Measurements from ENCODE around the gene CDC42BPG. TPM values are rescaled to one million over a fixed set of nuclear protein-coding genes. Genes with fewer than 3 reads are reported as not detected.

CDC42BPG gene
- total and polyA plus RNA-seq, 10 of the 15 experiments (the other 5 are each of a cell fraction or from before 2014, with no cell fraction given): 0.02 to 1.3 (median 0.09) TPM; not detected in 1

- TF ChIP-seq PBX3 (IDR thresholded peaks at IDR 0.05; ENCODE audit: insufficient replicate concordance, low read depth, low read length) (no peak), E4F1 (IDR thresholded peaks at IDR 0.05; ENCODE audit: borderline replicate concordance, partially characterized antibody) (no peak), ZBTB11 (CRISPR knock-in tag; IDR thresholded peaks at IDR 0.05) (no peak), RFX5 (IDR thresholded peaks at IDR 0.05; ENCODE audit: low read depth, low read length) (no peak), IKZF2 (IDR thresholded peaks at IDR 0.05) (peak; percentile 93), SUZ12 (IDR thresholded peaks at IDR 0.05; ENCODE audit: unreplicated experiment) (no peak), YY1 (IDR thresholded peaks at IDR 0.05; ENCODE audit: low read depth, low read length) (peak; percentile 55), POLR2AphosphoS2 (IDR thresholded peaks at IDR 0.05; ENCODE audit: low read depth, low read length) (no peak), RELB (IDR thresholded peaks at IDR 0.05; ENCODE audit: low read depth) (peak; percentile 93), STAT3 (IDR thresholded peaks at IDR 0.05; ENCODE audit: low read depth, low read length) (no peak), HDGF (IDR thresholded peaks at IDR 0.05) (peak; percentile 69; the same call in 1 of the 2 replicates), MAX (IDR thresholded peaks at IDR 0.05; ENCODE audit: low read depth, low read length) (peak; percentile 50; the same call in 1 of the 2 replicates), PML (IDR thresholded peaks at IDR 0.05; ENCODE audit: low read length) (no peak), CHD1 (IDR thresholded peaks at IDR 0.05; ENCODE audit: low read depth, low read length) (no peak), E2F8 (IDR thresholded peaks at IDR 0.05; ENCODE audit: low read depth, partially characterized antibody) (peak; percentile 18), CREM (IDR thresholded peaks at IDR 0.05; ENCODE audit: low read depth) (peak; percentile 79)
Measured at GRCh38 chr11:64850979-64851567, 6.6 kb upstream of the CDC42BPG start (continued).
